Nephron progenitor cell (in vitro differentiated cells): ENCODE data around the gene ADCY3.

Experiments used
- DNase-seq: peaks from one replicate; pipeline ENCODE4 v3.0.0; 2021
- H3K27ac Mint-ChIP-seq: 2 replicates; pipeline ENCODE4 v1.8.0; 2021; ENCODE audit warnings: mild to moderate bottlenecking, moderate library complexity, mixed read lengths
- H3K27me3 Mint-ChIP-seq: 2 replicates; pipeline ENCODE4 v1.8.0; 2021; ENCODE audit warnings: mild to moderate bottlenecking, low read depth, mixed read lengths; ENCODE audit not compliant: poor library complexity
- H3K36me3 Mint-ChIP-seq: 2 replicates; pipeline ENCODE4 v1.8.0; 2021; ENCODE audit warnings: low read depth, mixed read lengths
- H3K4me1 Mint-ChIP-seq: 2 replicates; pipeline ENCODE4 v1.8.0; 2021; ENCODE audit warnings: mixed read lengths
- H3K4me3 Mint-ChIP-seq: 2 replicates; pipeline ENCODE4 v1.8.0; 2021; ENCODE audit warnings: mild to moderate bottlenecking, moderate library complexity, mixed read lengths
- H3K9me3 Mint-ChIP-seq: 2 replicates; pipeline ENCODE4 v1.8.0; 2021; ENCODE audit warnings: mild to moderate bottlenecking, moderate library complexity, mixed read lengths
- TF ChIP-seq, protein P1 (sequence below): fragments of 200-600 bp; sonication (generic); IDR thresholded peaks from 2 replicates; pipeline ENCODE4 v1.5.0; 2021; ENCODE audit warnings: antibody characterized with exemption

ADCY3 gene

DNA sequence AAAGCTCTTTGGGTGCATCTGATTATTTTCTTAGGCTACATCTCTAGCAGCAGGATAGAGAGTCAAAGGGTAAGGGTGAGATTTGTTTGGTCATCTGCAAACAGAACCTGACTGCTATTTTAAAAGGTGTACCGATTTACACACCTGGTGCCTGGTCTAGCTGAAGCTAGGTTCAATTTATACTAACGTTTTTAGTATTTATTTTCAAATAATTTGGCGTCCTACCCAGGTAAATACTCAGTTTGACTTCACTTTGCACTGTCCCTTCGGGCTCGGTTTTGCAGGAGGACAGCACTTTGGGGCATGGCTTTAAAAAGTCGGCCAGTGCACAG is 127.5 kb downstream of the ADCY3 start:
- peak overlapping the region; percentile 98 for H3K4me3 Mint-ChIP-seq
- peaks cover 47% of the 10 kb centered on the region for H3K36me3 Mint-ChIP-seq
- peak overlapping the region; percentile 100 for H3K27ac Mint-ChIP-seq
- no peak for DNase-seq
- H3K27me3 Mint-ChIP-seq: peaks cover 3% of the 10 kb centered on the region
- peaks cover 11% of the 10 kb centered on the region for H3K9me3 Mint-ChIP-seq
- TF ChIP-seq, protein P1, sequence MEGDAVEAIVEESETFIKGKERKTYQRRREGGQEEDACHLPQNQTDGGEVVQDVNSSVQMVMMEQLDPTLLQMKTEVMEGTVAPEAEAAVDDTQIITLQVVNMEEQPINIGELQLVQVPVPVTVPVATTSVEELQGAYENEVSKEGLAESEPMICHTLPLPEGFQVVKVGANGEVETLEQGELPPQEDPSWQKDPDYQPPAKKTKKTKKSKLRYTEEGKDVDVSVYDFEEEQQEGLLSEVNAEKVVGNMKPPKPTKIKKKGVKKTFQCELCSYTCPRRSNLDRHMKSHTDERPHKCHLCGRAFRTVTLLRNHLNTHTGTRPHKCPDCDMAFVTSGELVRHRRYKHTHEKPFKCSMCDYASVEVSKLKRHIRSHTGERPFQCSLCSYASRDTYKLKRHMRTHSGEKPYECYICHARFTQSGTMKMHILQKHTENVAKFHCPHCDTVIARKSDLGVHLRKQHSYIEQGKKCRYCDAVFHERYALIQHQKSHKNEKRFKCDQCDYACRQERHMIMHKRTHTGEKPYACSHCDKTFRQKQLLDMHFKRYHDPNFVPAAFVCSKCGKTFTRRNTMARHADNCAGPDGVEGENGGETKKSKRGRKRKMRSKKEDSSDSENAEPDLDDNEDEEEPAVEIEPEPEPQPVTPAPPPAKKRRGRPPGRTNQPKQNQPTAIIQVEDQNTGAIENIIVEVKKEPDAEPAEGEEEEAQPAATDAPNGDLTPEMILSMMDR: no peak
- H3K4me1 Mint-ChIP-seq: peaks cover 57% of the 10 kb centered on the region

DNA sequence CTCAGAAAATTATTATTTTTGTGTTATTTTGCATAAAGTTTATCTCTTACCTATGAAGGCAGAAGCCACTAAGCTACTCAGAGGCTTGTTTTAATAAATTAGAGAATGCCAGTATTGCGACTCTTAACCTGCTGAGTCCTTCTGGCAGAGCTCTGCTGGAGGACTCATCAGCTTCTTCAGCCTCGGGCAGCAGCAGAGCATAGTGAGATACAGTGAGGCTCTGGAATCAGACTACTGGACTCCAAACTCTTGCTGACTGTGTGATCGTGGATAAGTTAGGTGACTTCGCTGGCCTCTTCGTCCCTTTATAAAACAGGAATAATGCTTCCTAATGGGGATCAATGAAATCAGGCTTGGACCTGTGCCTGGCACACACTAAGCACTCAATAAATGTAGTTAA is 128.6 kb downstream of the ADCY3 start:
- Mint-ChIP-seq H3K27me3 (peaks cover 3% of the 10 kb centered on the region), H3K4me1 (peaks cover 60% of the 10 kb centered on the region), H3K9me3 (peaks cover under 1% of the 10 kb centered on the region), H3K27ac (no peak overlapping the region), H3K36me3 (peaks cover 37% of the 10 kb centered on the region), H3K4me3 (no peak overlapping the region)
- no peak for DNase-seq
- TF ChIP-seq, protein P1: no peak

DNA sequence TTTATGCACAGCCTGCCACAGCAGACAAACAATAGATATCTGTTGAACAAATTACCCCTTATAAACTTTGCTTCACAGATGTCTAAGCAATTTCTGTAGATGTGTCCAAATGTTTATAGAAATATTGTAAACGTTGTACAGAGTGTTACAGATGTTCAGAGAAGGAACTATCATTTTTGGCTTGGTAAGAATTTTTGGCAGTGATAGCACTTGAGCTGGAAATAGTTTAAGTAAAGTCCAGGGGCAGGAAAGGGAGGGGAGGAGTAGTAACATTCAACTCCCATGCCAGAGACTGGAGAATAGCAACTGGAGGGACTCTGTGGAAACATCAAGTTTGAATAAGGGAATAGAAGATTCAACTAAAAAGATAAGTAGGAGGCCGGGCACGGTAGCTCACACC is 131.2 kb downstream of the ADCY3 start:
- no peak for DNase-seq
- Mint-ChIP-seq H3K36me3 (peaks cover 18% of the 10 kb centered on the region), H3K27ac (no peak overlapping the region), H3K9me3 (peaks cover 12% of the 10 kb centered on the region), H3K4me3 (no peak overlapping the region), H3K4me1 (peaks cover 48% of the 10 kb centered on the region), H3K27me3 (peaks cover 3% of the 10 kb centered on the region)
- TF ChIP-seq, protein P1: no peak

DNA sequence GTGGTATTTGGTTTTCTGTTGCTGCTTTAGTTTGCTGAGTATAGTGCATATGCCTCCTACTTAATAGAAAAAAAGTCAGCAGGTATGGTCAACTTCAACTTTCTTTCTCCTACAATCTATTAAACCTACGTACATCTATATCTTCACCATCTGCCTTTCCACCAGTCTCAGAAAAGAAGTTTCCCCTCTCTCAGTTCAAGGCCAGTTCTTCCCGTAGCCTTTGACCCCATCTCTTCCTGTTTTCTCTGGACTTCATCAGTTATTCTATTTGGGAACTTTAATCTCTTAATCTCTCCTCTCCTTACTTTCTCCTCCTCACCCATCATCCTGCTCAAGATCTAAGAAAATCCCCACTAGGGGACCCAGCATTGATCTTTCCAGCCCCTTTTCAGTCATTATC is 132.5 kb downstream of the ADCY3 start:
- H3K4me3 Mint-ChIP-seq: no peak overlapping the region
- TF ChIP-seq, protein P1: no peak
- H3K27ac Mint-ChIP-seq: no peak overlapping the region
- H3K4me1 Mint-ChIP-seq: peaks cover 41% of the 10 kb centered on the region
- peaks cover 18% of the 10 kb centered on the region for H3K36me3 Mint-ChIP-seq
- H3K27me3 Mint-ChIP-seq: peaks cover 3% of the 10 kb centered on the region
- peaks cover 13% of the 10 kb centered on the region for H3K9me3 Mint-ChIP-seq
- no peak for DNase-seq

DNA sequence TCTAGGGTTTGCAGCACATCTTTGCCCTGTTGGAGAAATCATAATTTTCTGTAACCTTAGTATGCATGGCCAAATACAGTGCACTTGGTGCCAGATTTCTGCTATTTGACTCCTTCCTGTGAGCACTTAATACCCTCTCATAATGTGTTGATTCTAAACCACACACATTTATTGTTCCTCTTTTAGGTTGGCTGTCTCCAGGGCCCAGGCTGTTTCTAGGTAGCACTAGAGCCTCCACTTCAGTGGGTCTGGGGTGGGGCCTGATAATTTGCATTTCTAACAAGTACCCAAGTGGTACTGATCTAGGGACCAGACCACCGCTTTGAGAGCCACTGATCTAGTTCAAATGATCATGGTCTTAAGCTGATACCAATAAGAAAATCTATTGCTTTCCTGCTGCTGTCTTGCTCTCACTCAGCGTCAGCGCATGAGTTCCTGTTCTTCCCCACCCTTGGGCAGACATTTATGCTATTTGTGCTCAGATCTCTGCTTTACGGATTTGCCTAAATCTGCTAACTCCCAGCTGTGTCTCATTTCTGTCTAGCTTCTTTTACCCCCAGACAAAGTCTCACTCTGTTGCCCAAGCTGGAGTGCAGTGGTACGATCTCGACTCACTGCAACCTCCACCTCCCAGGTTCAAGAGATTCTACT is 134.2 kb downstream of the ADCY3 start:
- H3K4me1 Mint-ChIP-seq: peaks cover 24% of the 10 kb centered on the region
- peaks cover 3% of the 10 kb centered on the region for H3K27me3 Mint-ChIP-seq
- H3K4me3 Mint-ChIP-seq: no peak overlapping the region
- H3K27ac Mint-ChIP-seq: peak overlapping the region; percentile 44
- H3K9me3 Mint-ChIP-seq: peaks cover 21% of the 10 kb centered on the region
- peaks cover 20% of the 10 kb centered on the region for H3K36me3 Mint-ChIP-seq
- TF ChIP-seq, protein P1: no peak
- DNase-seq: no peak

DNA sequence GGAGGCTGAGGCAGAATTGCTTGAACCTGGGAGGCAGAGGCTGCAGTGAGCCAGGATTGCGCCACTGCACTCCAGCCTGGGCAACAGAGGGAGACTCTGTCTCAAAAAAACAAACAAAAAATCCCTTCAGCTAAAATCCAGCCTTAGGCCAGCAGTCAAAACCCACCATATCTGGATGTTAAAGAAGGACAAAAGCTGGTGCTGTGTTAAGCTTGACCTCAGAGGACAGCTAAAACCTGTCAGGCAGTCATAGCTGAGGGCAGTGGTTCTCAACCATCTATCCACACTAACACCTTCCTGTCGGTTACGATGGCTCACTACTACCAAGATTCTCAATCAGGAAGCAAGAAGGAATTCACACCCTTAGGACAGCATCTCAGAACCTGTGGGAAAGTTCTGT is 136.4 kb downstream of the ADCY3 start:
- TF ChIP-seq, protein P1: no peak
- no peak overlapping the region for H3K27ac Mint-ChIP-seq

More for the DNA sequence above, 136.4 kb downstream of the ADCY3 start:
- Mint-ChIP-seq H3K4me1 (peaks cover 14% of the 10 kb centered on the region), H3K36me3 (peaks cover 12% of the 10 kb centered on the region), H3K9me3 (peaks cover 22% of the 10 kb centered on the region), H3K27me3 (no peaks in the 10 kb centered on the region), H3K4me3 (no peak overlapping the region)
- DNase-seq: no peak
